ENCODE measurements around the gene SCAF8. TPM values are rescaled to one million over a fixed set of nuclear protein-coding genes. Genes with fewer than 3 reads are reported as not detected.

The SCAF8 gene
- total RNA-seq, 2 donors from 2014 or later, result 32.0 to 55.2 TPM

GRCh38 chr6:154783229-154783628, 50.0 kb downstream of the SCAF8 start:
- ATAC-seq (ENCODE audit: insufficient number of reproducible peaks, low FRiP score, low read depth) (no peak), DNase-seq (ENCODE audit: low spot score) (no peak)
- H3K27me3 ChIP-seq (replicated peaks; ENCODE audit: insufficient read depth), result no peaks in the 10 kb centered on the region
- H3K4me1 ChIP-seq (ENCODE audit: control insufficient read depth in 1 of 2, low read depth in 2 of 2), result peaks cover 0 to 4% of the 10 kb centered on the region in 2 donors
- peaks cover 5% of the 10 kb centered on the region for H3K36me3 ChIP-seq
- H3K9me3 ChIP-seq, result no peaks in the 10 kb centered on the region
- no peak for TF ChIP-seq CTCF (IDR thresholded peaks at IDR 0.05)
- no peak overlapping the region for H3K27ac ChIP-seq
- H3K4me3 ChIP-seq, result no peak overlapping the region

GRCh38 chr6:154785075-154785474, 51.9 kb downstream of the SCAF8 start:
- Histone ChIP-seq H3K36me3 (peaks cover 5% of the 10 kb centered on the region), H3K9me3 (no peaks in the 10 kb centered on the region), H3K4me3 (no peak overlapping the region), H3K4me1 (ENCODE audit: control insufficient read depth in 1 of 2, low read depth in 2 of 2) (peaks cover 0 to 9% of the 10 kb centered on the region in 2 donors), H3K27ac (no peak overlapping the region), H3K27me3 (replicated peaks; ENCODE audit: insufficient read depth) (no peaks in the 10 kb centered on the region)
- DNase-seq (ENCODE audit: low spot score) (no peak), ATAC-seq (ENCODE audit: insufficient number of reproducible peaks, low FRiP score, low read depth) (no peak)
- TF ChIP-seq CTCF (IDR thresholded peaks at IDR 0.05), result no peak

- TF ChIP-seq CTCF (IDR thresholded peaks at IDR 0.05), result no peak
- no peak overlapping the region for H3K27ac ChIP-seq
- H3K36me3 ChIP-seq, result peaks cover under 1% of the 10 kb centered on the region
- ATAC-seq (ENCODE audit: insufficient number of reproducible peaks, low FRiP score, low read depth) (no peak), DNase-seq (ENCODE audit: low spot score) (no peak)
- H3K9me3 ChIP-seq, result no peaks in the 10 kb centered on the region
- peaks cover 0 to 9% of the 10 kb centered on the region in 2 donors for H3K4me1 ChIP-seq (ENCODE audit: control insufficient read depth in 1 of 2, low read depth in 2 of 2)
- no peaks in the 10 kb centered on the region for H3K27me3 ChIP-seq (replicated peaks; ENCODE audit: insufficient read depth)
- no peak overlapping the region for H3K4me3 ChIP-seq
Measured at GRCh38 chr6:154786144-154786868, 53.1 kb downstream of the SCAF8 start.

- no peaks in the 10 kb centered on the region for H3K27me3 ChIP-seq (replicated peaks; ENCODE audit: insufficient read depth)
- H3K4me3 ChIP-seq, result no peak overlapping the region
- H3K9me3 ChIP-seq, result no peaks in the 10 kb centered on the region
- no peak overlapping the region for H3K27ac ChIP-seq
- TF ChIP-seq CTCF (IDR thresholded peaks at IDR 0.05), result no peak
- peaks cover 0 to 13% of the 10 kb centered on the region in 2 donors for H3K4me1 ChIP-seq (ENCODE audit: control insufficient read depth in 1 of 2, low read depth in 2 of 2)
- peaks cover 8% of the 10 kb centered on the region for H3K36me3 ChIP-seq
- ATAC-seq (ENCODE audit: insufficient number of reproducible peaks, low FRiP score, low read depth), result no peak
- no peak for DNase-seq (ENCODE audit: low spot score)
Measured at GRCh38 chr6:154791556-154792317, 58.5 kb downstream of the SCAF8 start.

- Histone ChIP-seq H3K27ac (no peak overlapping the region), H3K27me3 (replicated peaks; ENCODE audit: insufficient read depth) (no peaks in the 10 kb centered on the region), H3K4me1 (ENCODE audit: control insufficient read depth in 1 of 2, low read depth in 2 of 2) (peaks cover 0 to 10% of the 10 kb centered on the region in 2 donors), H3K4me3 (no peak overlapping the region), H3K36me3 (peaks cover 12% of the 10 kb centered on the region), H3K9me3 (no peaks in the 10 kb centered on the region)
- ATAC-seq (ENCODE audit: insufficient number of reproducible peaks, low FRiP score, low read depth) (no peak), DNase-seq (ENCODE audit: low spot score) (no peak)
- TF ChIP-seq CTCF (IDR thresholded peaks at IDR 0.05), result no peak
Measured at GRCh38 chr6:154792325-154792724, 59.1 kb downstream of the SCAF8 start.

Measured in thoracic aorta (tissue), 2 donors.